CD4-positive, alpha-beta T cell treated with Interleukin-4 for 4 hours (primary cell): Measurements from ENCODE around the gene ATP7A.

Experiments
- DNase-seq: peaks from one replicate; pipeline ENCODE4 v3.0.0-alpha.2; 2020

The ATP7A gene

DNA sequence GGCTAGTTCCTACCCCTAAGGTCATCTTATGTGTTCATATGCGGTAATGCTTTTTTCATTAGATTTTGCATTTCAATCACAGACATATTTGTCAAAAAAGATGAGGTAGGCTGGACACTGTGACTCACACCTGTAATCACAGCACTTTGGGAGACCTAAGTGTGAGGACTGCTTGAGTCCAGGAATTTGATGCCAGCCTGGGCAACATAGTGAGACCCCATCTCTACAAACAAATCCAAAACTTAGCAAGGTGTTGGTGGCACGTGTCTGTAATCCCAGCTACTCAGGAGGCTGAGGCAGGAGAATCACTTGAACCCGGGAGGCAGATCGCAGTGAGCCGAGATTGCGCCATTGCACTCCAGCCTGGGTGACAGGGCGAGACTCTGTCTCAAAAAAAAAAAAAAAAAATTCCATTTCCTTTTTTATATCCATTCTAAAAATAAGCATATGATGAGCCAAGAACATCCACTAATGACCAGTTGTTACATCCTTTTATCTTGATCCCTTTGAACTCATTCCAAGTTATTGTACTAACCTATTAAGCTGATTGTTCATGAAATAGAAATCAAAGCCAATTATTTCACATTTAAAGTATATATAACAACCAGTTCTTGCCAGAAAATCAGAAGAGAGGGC, 35.5 kb downstream of the ATP7A start:
- no peak for DNase-seq

DNA sequence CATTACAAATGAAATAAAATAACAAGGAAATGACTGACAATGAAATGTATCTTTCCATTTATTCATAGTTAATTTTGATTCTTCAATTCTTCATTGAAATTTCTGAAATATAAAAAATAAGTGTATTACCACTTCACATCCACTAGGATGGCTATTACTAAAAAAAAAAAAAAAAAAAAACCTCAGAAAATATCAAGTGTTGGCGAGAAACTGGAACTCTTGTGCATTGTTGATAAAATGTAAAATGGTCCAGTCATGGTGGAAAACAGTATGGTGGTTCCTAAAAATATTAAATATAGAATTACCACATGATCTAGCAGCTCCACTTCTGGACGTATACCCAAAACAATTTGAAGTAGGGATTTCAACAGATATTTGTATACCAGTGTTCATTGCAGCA, 36.1 kb downstream of the ATP7A start:
- DNase-seq = no peak

DNA sequence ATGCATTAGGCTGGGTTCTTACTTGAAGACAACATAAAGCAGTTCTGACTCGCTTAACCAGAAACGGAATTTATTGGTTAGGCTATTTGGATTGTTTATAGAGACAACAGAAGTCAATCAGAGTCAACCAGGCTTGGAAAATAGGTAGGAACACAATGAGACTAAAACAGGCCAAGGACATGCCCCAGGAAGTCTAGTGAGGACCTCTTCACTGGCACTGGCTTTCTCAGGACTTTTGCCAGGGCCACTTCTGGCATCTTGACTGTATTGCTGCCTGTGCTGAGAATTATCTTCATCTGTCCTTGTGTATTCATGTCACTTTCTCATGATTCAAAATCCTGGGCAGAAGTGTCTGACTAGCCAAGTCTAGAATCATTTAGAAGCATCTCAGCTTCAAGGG, 39.3 kb downstream of the ATP7A start:
- DNase-seq = no peak

GRCh38 chrX:77952173-77952572, 41.7 kb downstream of the ATP7A start:
- no peak for DNase-seq

DNA sequence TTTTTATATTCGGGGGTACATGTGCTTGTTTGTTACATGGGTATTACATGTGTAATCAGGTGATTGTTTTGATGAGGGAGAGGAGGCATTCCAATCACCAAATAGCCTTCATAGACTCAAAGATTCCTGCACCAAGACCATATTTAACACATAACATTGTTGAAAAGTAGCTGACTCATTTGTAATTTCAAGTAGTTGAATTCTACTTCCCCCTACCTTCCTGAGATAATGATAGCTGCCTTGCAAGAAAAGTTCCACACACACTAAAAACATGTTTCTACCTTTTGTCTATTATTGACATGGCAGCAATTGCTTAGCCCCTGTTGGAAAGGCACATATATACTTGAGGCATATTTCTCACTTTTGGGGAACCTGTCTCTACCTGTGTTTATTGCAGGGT, 42.8 kb downstream of the ATP7A start:
- DNase-seq = no peak

- DNase-seq = no peak
Measured at GRCh38 chrX:77953708-77954107, 43.2 kb downstream of the ATP7A start.

DNA sequence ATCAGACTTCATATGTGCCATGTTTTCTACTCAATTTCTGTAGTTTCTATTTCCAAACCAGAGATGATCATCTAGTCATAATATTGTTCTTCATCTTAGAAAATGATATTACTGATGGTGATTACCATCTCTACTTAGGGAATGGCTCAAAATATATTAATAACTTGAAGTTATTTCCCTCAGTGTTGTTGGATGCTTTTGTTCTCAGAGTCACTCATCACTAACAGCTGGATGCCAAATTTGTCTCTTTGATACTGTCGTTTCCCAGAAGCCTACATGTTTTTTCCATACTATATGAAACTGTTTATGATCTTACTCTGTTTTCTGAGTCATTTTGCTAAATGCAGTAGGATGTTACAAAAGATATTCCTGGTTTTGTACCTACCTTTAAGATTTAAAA, 50.1 kb downstream of the ATP7A start:
- no peak for DNase-seq

DNA sequence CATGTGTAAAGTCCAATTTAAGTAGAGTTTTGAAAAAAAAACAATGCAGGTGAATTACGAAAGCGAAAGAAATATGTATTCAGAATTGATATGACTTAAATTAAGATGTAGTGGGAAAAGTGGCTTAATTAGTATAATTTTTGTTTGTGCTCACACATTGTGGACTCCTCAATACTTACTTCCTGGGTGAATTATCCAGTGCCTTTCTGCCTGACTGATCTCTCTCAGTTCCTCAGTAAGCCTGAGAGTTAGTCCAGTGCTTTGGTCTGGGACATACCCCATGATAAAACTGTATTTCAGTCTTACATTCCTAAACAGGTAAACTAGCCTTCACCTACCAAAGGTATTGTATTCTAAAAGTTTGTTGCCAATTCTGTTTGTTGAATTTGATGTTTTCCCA, 50.6 kb downstream of the ATP7A start:
- DNase-seq = no peak

DNA sequence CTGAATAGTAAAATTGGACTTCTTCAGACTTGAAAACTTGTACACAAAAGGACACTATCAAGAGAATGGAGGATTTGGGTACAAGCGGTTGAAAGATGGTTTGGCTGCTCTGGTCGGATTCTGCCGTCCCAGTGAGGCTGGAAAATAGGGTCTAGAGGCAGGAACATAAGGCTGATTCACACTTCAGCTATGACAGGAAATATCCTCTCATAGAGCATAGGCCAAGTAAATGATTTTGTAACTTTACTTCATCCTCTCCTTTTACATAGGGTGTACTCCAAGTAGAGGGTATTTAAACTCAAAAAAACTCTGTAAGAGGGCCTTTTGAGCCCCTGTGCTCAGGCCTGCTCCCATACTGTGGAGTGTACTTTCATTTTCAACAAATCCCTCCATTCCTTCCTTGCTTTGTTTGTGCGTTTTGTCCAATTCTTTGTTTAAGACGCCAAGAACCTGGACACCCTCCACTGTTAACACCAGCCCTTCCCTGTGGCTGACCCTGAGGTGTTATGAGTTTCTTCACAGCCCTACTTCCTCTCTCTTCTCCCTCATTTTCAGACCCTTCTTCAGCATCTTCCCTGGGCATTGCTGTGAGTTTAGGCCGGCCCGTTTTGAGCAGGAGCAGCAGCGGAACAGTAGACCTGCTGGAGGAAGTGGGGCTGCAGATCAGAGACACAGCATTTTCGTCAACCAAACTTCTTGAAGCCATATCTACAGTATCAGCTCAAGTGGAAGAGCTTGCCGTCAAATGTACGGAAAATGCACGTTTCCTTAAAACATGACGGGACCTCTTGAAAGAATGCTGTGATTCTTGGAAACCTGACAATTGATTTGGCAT, 51.8 kb downstream of the ATP7A start:
- no peak for DNase-seq

DNA sequence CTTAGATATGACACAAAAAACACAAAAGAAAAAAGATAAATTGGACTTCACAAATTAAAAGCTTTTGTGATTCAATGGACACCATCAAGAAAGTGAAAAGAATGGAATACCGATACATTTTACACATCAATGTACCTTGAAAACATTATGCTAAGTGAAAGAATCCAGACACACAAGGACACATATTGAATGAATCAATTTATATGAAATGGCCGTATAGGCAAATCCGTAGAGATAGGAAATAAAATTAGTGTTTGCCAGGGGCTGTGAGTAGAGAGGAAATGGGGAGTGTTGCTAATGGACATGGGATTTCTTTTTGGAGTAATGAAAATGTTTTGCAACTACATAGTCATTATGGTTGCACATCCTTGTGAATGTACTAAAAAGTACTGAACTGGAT, 55.9 kb downstream of the ATP7A start:
- DNase-seq = no peak

DNA sequence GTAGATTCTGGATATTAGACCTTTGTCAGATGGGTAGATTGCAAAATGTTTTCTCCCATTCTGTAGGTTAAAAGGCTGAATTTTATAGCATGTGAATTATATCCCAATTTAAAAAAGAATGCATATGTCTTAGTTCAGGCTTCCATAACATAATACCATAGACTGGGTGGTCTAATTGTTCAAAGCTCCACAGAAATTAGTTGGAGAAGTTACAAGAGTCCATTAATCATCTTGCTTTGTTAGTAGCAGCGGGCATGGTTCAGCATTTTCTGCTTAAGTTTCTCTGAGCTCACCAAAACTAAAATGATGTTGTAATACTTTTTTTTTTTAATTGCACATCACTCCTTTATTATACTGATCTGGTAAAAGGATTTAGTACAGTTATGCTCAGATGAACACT, 57.1 kb downstream of the ATP7A start:
- DNase-seq = no peak

GRCh38 chrX:77969538-77969937, 59.0 kb downstream of the ATP7A start, which contains the start of gene PGAM4:
TSS of gene PGAM4 (minus strand) at chrX:77969638. CDS start at chrX:77969638, 0 bp downstream.
- no peak for DNase-seq

- DNase-seq = no peak
Measured at GRCh38 chrX:77975755-77976154, 65.3 kb downstream of the ATP7A start.

DNA sequence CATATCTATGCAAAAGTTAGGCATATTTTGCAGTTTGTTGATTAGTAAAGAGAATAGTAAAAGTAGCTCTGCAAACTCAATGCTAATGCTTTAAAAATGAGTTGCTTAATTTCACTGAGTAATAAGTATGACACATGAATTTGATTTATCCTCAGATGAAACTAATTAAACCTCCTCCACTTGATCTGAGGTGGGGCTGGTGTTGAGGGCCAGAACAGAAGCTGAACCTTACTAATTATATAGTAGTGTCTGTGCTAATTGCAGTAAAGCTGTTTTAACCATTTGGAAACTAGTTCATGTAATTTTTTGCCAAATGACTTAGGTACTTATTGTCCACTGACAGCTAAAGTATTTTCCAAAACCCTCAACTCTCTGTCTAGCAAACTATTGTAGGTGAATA, 66.6 kb downstream of the ATP7A start:
- no peak for DNase-seq

- DNase-seq = no peak
Measured at GRCh38 chrX:77977518-77977917, 67.0 kb downstream of the ATP7A start.

GRCh38 chrX:77979870-77980269, 69.4 kb downstream of the ATP7A start:
- DNase-seq = no peak

GRCh38 chrX:78011846-78012245, 101.4 kb downstream of the ATP7A start:
- DNase-seq = no peak

GRCh38 chrX:78019586-78020483, 109.3 kb downstream of the ATP7A start:
- no peak for DNase-seq

GRCh38 chrX:78024349-78025059, 114.0 kb downstream of the ATP7A start:
- DNase-seq = peak; percentile 51

GRCh38 chrX:78027798-78028197, 117.3 kb downstream of the ATP7A start:
- DNase-seq = no peak

GRCh38 chrX:78029663-78030062, 119.2 kb downstream of the ATP7A start:
- peak; percentile 2 for DNase-seq

GRCh38 chrX:78035061-78035460, 124.6 kb downstream of the ATP7A start:
- no peak for DNase-seq

DNA sequence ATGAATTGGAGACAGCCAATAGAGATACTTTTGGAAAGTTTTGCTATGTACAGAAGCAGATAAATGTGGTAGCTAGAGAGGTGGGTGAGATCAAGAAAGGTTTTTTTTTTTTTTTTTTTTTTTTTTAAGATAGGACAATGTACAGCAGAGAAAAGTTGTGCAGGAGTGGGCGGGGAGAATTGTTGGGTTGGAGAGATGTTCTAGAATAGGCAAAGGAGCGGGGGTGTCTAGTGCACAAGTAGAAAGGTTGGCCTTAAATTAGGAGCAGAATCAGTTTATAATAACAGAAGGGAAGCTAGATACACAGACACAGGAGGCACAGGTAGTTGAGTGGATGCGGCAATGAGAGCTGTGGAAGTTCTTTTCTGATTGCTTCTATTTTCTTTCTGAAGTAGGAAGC, 127.4 kb downstream of the ATP7A start:
- DNase-seq = no peak
